GM12875 (cell line): ENCODE data around the gene PKN2.
"Not testable (repeated sequence)": the region's sequence is repeated elsewhere in the genome, so short reads cannot be mapped to it uniquely, and the experiment has no call there.

Experiments used
- H3K4me3 ChIP-seq: one replicate; pipeline ENCODE4 v1.5.1; 2011; ENCODE audit warnings: low read depth, low read length, control low read depth
- CTCF ChIP-seq: IDR thresholded peaks from 2 replicates; pipeline ENCODE4 v1.5.1; 2011; ENCODE audit warnings: low read depth, mild to moderate bottlenecking, control low read depth, inconsistent platforms, low read length, moderate library complexity, borderline replicate concordance; ENCODE audit not compliant: insufficient read depth

Gene PKN2

GRCh38 chr1:88867743-88868521 is 183.9 kb downstream of the PKN2 start:
- H3K4me3 ChIP-seq: no peak overlapping the region
- no peak for TF ChIP-seq CTCF

GRCh38 chr1:88869644-88870043 is 185.6 kb downstream of the PKN2 start:
- H3K4me3 ChIP-seq: not testable (repeated sequence)

DNA sequence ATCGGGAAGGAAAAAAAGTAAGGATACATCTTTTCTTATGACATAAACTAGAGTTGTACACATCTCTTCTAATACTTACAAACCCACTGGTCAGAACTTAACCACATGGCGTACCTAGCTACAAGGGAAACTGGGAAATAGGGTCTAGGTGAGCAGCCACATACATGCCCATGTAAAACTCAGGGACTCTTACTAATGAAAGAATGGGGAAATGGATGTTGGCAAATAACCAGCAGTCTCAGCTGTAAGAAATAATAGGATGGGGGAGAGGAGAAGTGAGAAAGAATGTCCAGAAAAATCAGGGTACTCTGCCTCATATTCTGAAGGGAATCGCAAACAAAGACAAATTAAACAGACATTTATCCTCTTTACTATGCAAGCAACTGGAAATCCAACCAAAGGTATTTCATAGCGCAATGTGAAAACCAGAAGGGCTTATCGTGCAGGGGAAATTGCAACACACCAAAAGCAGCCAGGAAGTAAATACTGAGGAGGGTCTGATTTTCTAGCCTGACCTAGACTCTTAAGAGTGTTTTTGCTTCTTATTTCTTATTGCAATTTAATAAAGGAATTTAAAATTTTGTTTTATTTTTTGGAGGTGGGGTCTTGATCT is 189.8 kb downstream of the PKN2 start:
- H3K4me3 ChIP-seq: no peak overlapping the region
- no peak for TF ChIP-seq CTCF

- no peak overlapping the region for H3K4me3 ChIP-seq
- no peak for TF ChIP-seq CTCF
Measured at GRCh38 chr1:88875595-88875994, 191.5 kb downstream of the PKN2 start.

DNA sequence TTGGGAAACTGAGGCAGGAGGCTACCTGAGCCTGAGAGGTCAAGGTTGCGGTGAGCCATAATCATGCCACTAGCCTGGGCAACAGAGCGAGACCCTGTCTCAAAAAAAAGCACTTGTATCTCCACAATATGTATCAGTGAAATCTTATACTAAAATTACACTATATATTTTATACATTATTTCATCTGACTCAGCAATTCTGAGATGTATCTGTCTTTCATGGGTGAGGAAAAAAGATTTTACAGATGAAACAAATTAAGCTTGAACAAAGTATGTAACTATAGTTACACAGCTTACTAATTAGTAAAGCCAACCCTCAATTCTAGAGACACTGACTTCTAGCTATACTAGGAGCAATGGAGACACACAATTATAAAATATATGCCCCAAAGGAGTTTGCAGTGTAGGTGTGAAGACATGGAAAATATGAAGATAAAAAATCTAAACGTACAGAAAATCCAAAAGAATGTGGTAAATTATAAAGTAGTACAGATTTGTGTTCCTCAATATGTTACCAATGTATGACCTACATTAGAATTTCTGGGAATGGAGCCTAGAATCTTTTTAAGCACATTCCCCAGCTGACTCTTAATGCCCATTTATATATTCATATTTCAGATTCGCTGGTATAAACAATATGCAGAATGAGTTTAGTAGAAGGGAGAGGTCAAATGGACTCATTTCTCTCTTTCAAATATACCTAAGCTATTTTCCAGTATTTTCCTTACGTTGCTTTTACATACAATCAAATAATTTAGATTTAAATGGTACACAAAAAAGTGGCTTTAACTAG is 192.7 kb downstream of the PKN2 start:
- no peak for TF ChIP-seq CTCF
- H3K4me3 ChIP-seq: no peak overlapping the region

- no peak overlapping the region for H3K4me3 ChIP-seq
- TF ChIP-seq CTCF: no peak
Measured at GRCh38 chr1:88877382-88877825, 193.3 kb downstream of the PKN2 start.

GRCh38 chr1:88877911-88878310 is 193.8 kb downstream of the PKN2 start:
- no peak for TF ChIP-seq CTCF

More at GRCh38 chr1:88877911-88878310, 193.8 kb downstream of the PKN2 start:
- no peak overlapping the region for H3K4me3 ChIP-seq
